Activated T-helper 1 cell treated with anti-CD3 and anti-CD28 coated beads, Interleukin-12 subunit alpha, Interleukin-12 subunit beta, Interleukin-2, Interleukin-4 antibody, amounts not matched to agents 30 ng/mL and 10 ng/mL and 1 ng/mL, durations not matched to agents 14 hours and 24 hours and 36 hours (primary cell): ENCODE data around the gene CYB5R3. TPM values are rescaled to one million over a fixed set of nuclear protein-coding genes. Genes with fewer than 3 reads are reported as not detected.
A peak's percentile ranks its signal among the peaks of the same experiment; 100 is the strongest.
"Not testable (repeated sequence)": the region's sequence is repeated elsewhere in the genome, so short reads cannot be mapped to it uniquely, and the experiment has no call there.

Experiments
- DNase-seq: peaks from one replicate; pipeline ENCODE4 v3.0.0; 2021; ENCODE audit warnings: low spot score
- H3K27ac Mint-ChIP-seq: one replicate; pipeline ENCODE4 v1.8.0; 2021; ENCODE audit warnings: mild to moderate bottlenecking, mixed read lengths
- H3K27me3 Mint-ChIP-seq: one replicate; pipeline ENCODE4 v1.8.0; 2022; ENCODE audit warnings: mild to moderate bottlenecking, moderate library complexity, mixed read lengths; ENCODE audit not compliant: insufficient read depth
- H3K36me3 Mint-ChIP-seq: one replicate; pipeline ENCODE4 v1.8.0; 2021; ENCODE audit warnings: low read depth, mixed read lengths
- H3K4me1 Mint-ChIP-seq: one replicate; pipeline ENCODE4 v1.8.0; 2021; ENCODE audit warnings: low read depth, mixed read lengths
- H3K4me3 Mint-ChIP-seq: one replicate; pipeline ENCODE4 v1.8.0; 2021; ENCODE audit warnings: mild to moderate bottlenecking, moderate library complexity, mixed read lengths
- H3K9me3 Mint-ChIP-seq: one replicate; pipeline ENCODE4 v1.8.0; 2021; ENCODE audit warnings: mixed read lengths
- intact Hi-C: fragments of 100-400 bp; cut with micrococcal nuclease; formaldehyde crosslinking; loops from one replicate; pipeline ENCODE4 v1.15.1; 2024
- total RNA-seq: library from RNA; stranded (reverse); gene quantifications from 2 replicates; pipeline ENCODE4 v1.2.3, GENCODE V29; 2022

CYB5R3 gene
- total RNA-seq, 1 donor from 2014 or later = 75.1 TPM

- Mint-ChIP-seq H3K4me1 (peaks cover 30% of the 10 kb centered on the region), H3K36me3 (peaks cover 28% of the 10 kb centered on the region), H3K4me3 (no peak overlapping the region), H3K27ac (no peak overlapping the region), H3K27me3 (no peaks in the 10 kb centered on the region), H3K9me3 (no peaks in the 10 kb centered on the region)
- intact Hi-C loops = loop anchor here (5.0 kb wide), 1 partner anchor 108 kb away; no protein-coding TSS in a partner anchor
- no peak for DNase-seq
These were observed 39.0 kb downstream of the CYB5R3 start for GRCh38 chr22:42610186-42610585.

GRCh38 chr22:42608823-42609361 lies 40.3 kb downstream of the CYB5R3 start:
- no peaks in the 10 kb centered on the region for H3K9me3 Mint-ChIP-seq
- H3K4me1 Mint-ChIP-seq = peaks cover 27% of the 10 kb centered on the region
- peaks cover 31% of the 10 kb centered on the region for H3K36me3 Mint-ChIP-seq
- intact Hi-C loops = no loop called here
- no peaks in the 10 kb centered on the region for H3K27me3 Mint-ChIP-seq
- H3K27ac Mint-ChIP-seq = peak overlapping the region; percentile 23
- no peak overlapping the region for H3K4me3 Mint-ChIP-seq
- DNase-seq = no peak

- H3K4me1 Mint-ChIP-seq = peaks cover 26% of the 10 kb centered on the region
- no peak overlapping the region for H3K4me3 Mint-ChIP-seq
- H3K9me3 Mint-ChIP-seq = no peaks in the 10 kb centered on the region
- peak overlapping the region; percentile 23 for H3K27ac Mint-ChIP-seq
- intact Hi-C loops = no loop called here
- no peak for DNase-seq
- H3K27me3 Mint-ChIP-seq = no peaks in the 10 kb centered on the region
- H3K36me3 Mint-ChIP-seq = peaks cover 29% of the 10 kb centered on the region
These were observed 40.9 kb downstream of the CYB5R3 start for GRCh38 chr22:42608136-42608822.

DNA sequence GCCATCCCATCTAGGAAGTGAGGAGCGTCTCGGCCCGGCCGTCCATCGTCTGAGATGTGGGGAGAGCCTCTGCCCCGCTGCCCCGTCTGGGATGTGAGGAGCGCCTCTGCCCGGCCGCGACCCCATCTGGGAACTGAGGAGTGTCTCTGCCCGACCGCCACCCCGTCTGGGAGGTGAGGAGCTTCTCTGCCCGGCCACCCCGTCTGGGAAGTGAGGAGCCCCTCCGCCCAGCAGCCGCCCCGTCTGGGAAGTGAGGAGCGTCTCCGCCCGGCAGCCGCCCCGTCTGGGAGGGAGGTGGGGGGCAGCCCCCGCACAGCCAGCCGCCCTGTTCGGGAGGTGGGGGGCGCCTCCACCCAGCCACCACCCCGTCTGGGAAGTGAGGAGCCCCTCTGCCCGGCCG lies 41.6 kb downstream of the CYB5R3 start:
- intact Hi-C loops, H3K27ac Mint-ChIP-seq: not testable (repeated sequence)
- H3K4me1 Mint-ChIP-seq = peaks cover 19% of the 10 kb centered on the region

GRCh38 chr22:42604403-42604802 lies 44.8 kb downstream of the CYB5R3 start:
- no peaks in the 10 kb centered on the region for H3K9me3 Mint-ChIP-seq
- H3K27ac Mint-ChIP-seq = no peak overlapping the region
- no peaks in the 10 kb centered on the region for H3K27me3 Mint-ChIP-seq
- DNase-seq = no peak
- peaks cover 31% of the 10 kb centered on the region for H3K36me3 Mint-ChIP-seq
- peaks cover 8% of the 10 kb centered on the region for H3K4me1 Mint-ChIP-seq
- intact Hi-C loops = no loop called here
- no peak overlapping the region for H3K4me3 Mint-ChIP-seq

More for the DNA sequence above, 41.6 kb downstream of the CYB5R3 start:
- not testable (repeated sequence) for DNase-seq, H3K9me3 Mint-ChIP-seq, H3K4me3 Mint-ChIP-seq, H3K27me3 Mint-ChIP-seq
- H3K36me3 Mint-ChIP-seq = peaks cover 28% of the 10 kb centered on the region

- H3K4me3 Mint-ChIP-seq = no peak overlapping the region
- no peak for DNase-seq
- no peaks in the 10 kb centered on the region for H3K27me3 Mint-ChIP-seq
- no peaks in the 10 kb centered on the region for H3K9me3 Mint-ChIP-seq
- peaks cover 4% of the 10 kb centered on the region for H3K4me1 Mint-ChIP-seq
- peaks cover 37% of the 10 kb centered on the region for H3K36me3 Mint-ChIP-seq
- no peak overlapping the region for H3K27ac Mint-ChIP-seq
- intact Hi-C loops = no loop called here
These were observed 45.8 kb downstream of the CYB5R3 start for GRCh38 chr22:42603427-42603826.

GRCh38 chr22:42602470-42602869 lies 46.7 kb downstream of the CYB5R3 start:
- intact Hi-C loops = no loop called here
- H3K36me3 Mint-ChIP-seq = peaks cover 37% of the 10 kb centered on the region
- H3K27ac Mint-ChIP-seq = no peak overlapping the region
- H3K27me3 Mint-ChIP-seq = no peaks in the 10 kb centered on the region
- H3K9me3 Mint-ChIP-seq = no peaks in the 10 kb centered on the region
- no peak for DNase-seq
- H3K4me1 Mint-ChIP-seq = peaks cover 4% of the 10 kb centered on the region
- H3K4me3 Mint-ChIP-seq = no peak overlapping the region

- intact Hi-C loops = no loop called here
- Mint-ChIP-seq H3K27me3 (no peaks in the 10 kb centered on the region), H3K4me1 (peaks cover 4% of the 10 kb centered on the region), H3K36me3 (peaks cover 42% of the 10 kb centered on the region), H3K4me3 (no peak overlapping the region), H3K27ac (no peak overlapping the region), H3K9me3 (no peaks in the 10 kb centered on the region)
- DNase-seq = no peak
These were observed 47.2 kb downstream of the CYB5R3 start for GRCh38 chr22:42601879-42602465.

DNA sequence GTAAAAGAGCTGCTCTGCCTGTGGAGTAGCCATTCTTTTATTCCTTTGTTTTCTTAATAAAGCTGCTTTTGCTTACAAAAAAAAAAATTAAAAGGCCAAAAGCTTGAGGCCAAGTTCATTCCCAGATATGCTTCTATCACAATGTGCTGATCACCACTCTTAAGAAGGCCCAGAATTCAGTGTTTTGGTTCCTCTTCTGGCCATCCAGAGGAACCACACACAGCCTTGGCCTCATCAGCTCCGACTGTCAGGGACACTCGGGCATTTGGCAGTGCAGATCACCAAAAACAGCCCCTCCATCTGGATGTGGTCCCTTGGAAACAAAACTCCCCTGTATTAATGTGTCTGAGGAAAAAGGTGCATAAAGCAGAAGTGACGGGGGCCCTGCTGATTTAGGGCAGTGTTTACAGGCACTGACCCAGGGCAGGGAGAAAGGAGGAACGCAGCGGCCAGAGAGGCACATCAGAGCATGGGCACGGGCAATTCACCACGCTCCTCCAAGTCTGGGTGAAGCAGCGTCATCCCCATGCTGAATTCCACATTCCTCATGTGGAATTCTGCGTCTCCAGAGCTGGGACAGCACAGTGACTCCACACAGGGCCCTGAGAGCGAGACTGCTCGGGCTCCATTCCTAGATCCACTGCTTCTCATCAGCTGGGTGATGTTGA lies 52.2 kb downstream of the CYB5R3 start:
- Mint-ChIP-seq H3K4me1 (peaks cover 3% of the 10 kb centered on the region), H3K36me3 (peaks cover 45% of the 10 kb centered on the region), H3K27ac (no peak overlapping the region), H3K27me3 (no peaks in the 10 kb centered on the region), H3K4me3 (no peak overlapping the region), H3K9me3 (no peaks in the 10 kb centered on the region)
- intact Hi-C loops = no loop called here
- DNase-seq = no peak

DNA sequence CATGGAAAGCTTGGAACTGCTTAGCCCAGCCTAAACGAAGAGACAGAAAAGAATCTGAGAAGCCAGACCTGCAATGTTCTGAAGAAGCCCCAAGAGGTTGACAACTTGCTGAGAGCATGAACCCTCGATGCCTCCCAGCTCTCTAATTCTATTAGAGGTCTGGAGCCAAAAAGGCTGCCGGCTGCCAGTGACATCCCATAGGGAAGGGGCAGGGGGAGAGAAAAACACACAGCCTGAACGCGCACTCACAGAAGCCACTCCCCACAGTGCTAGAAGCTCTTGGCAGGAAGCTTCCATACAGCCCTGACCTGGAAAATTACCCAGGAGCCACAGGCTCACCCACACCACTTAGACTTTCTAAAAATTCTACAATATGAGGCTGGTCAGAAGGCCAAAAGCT lies 52.9 kb downstream of the CYB5R3 start:
- Mint-ChIP-seq H3K4me1 (no peaks in the 10 kb centered on the region), H3K27ac (no peak overlapping the region), H3K4me3 (no peak overlapping the region), H3K27me3 (no peaks in the 10 kb centered on the region), H3K36me3 (peaks cover 41% of the 10 kb centered on the region), H3K9me3 (no peaks in the 10 kb centered on the region)
- intact Hi-C loops = no loop called here
- DNase-seq = no peak

- no peak overlapping the region for H3K4me3 Mint-ChIP-seq
- no peak overlapping the region for H3K27ac Mint-ChIP-seq
- no peaks in the 10 kb centered on the region for H3K9me3 Mint-ChIP-seq
- peaks cover 41% of the 10 kb centered on the region for H3K36me3 Mint-ChIP-seq
- no peaks in the 10 kb centered on the region for H3K4me1 Mint-ChIP-seq
- no peaks in the 10 kb centered on the region for H3K27me3 Mint-ChIP-seq
- intact Hi-C loops = no loop called here
- DNase-seq = no peak
These were observed 53.8 kb downstream of the CYB5R3 start for GRCh38 chr22:42595434-42595833.

DNA sequence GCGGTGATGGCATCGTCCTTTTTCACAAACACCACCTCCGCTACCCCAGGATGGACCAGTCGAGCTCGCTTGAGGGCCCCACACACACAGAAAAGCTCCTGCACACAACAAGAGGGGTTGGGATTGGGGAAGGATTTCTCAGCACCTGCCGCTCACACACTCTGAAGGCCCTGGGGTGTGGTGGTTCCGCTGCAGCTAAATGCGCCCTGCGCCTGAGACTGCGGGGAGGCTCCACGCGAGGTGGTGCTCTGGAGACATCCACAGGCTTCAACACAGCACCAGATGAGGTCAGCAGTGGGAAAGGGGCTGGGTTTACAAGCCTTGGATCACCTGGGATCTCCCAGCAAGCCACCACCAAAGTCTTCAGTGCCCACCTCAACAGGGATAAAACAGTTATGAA lies 57.2 kb downstream of the CYB5R3 start:
- peaks cover 5% of the 10 kb centered on the region for H3K4me1 Mint-ChIP-seq
- H3K4me3 Mint-ChIP-seq = no peak overlapping the region
- peaks cover 34% of the 10 kb centered on the region for H3K36me3 Mint-ChIP-seq
- H3K9me3 Mint-ChIP-seq = no peaks in the 10 kb centered on the region
- intact Hi-C loops = no loop called here
- no peak for DNase-seq
- no peak overlapping the region for H3K27ac Mint-ChIP-seq
- no peaks in the 10 kb centered on the region for H3K27me3 Mint-ChIP-seq

DNA sequence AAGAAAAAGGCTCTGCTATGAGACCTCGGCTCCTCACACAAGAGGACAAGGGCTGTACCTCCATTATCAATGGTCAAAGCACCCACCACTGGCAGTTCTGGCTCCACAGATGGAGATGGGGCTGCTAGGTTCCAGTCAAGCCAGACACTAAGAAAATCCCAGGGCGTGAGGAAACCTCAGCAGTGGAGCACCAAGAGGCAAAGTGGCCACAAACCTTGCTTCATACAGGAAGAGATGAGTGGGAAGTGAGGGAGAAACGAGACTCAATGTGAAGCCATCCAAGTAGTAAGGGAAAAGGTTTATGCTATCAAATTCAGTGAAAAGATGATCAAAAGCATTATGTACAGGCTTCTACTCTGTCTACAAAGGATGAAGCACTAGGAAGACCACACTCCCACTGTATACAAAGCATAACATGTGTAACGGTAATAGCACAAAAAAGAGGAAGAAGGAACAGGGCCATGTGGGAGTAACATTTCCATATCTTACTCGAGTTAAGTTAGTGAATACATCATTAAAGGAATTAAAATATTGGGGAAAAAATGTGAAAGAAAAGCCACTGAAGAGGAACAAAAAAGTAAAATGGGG lies 61.5 kb downstream of the CYB5R3 start:
- Mint-ChIP-seq H3K27me3 (no peaks in the 10 kb centered on the region), H3K27ac (peak overlapping the region; percentile 4), H3K36me3 (peaks cover 30% of the 10 kb centered on the region)

More for the DNA sequence above, 61.5 kb downstream of the CYB5R3 start:
- DNase-seq = no peak
- Mint-ChIP-seq H3K4me3 (no peak overlapping the region), H3K9me3 (no peaks in the 10 kb centered on the region), H3K4me1 (peaks cover 5% of the 10 kb centered on the region)
- intact Hi-C loops = no loop called here
